ENCODE data around the gene MT1B.

The MT1B gene

DNA sequence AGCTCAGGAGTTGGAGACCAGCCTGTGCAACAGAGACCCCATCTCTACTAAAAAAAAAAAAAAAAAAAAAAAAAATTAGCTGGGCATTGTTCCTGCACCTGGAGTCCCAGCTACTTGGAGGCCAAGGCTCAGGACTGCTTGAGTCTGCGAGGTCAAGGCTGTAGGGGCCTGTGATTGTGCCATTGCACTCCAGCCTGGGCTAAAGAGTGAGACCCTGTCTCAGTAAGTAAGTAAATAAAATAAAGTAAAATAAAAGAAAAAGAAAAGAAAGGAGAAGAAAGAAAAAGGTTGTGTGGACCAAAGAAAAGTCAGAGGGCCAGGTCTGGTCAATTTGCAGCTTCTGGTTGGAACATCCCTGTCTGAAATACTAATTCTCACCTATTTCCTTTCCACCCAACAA lies 48.9 kb downstream of the MT1B start:
- Histone ChIP-seq H3K27me3 (ENCODE audit: insufficient read depth, low read length) (peaks cover 9% of the 10 kb centered on the region), H3K9me3 (ENCODE audit: low read length) (no peaks in the 10 kb centered on the region), H3K4me1 (ENCODE audit: insufficient read depth, low read length) (peaks cover 9% of the 10 kb centered on the region), H3K4me3 (ENCODE audit: low read length) (no peak overlapping the region), H2AFZ (ENCODE audit: low read depth, low read length) (no peak overlapping the region), H3K36me3 (ENCODE audit: insufficient read depth, low read length) (no peaks in the 10 kb centered on the region)

GRCh38 chr16:56701534-56701933 lies 49.8 kb downstream of the MT1B start:
- H2AFZ ChIP-seq (ENCODE audit: low read depth, low read length), result no peak overlapping the region
- no peaks in the 10 kb centered on the region for H3K36me3 ChIP-seq (ENCODE audit: insufficient read depth, low read length)
- no peak overlapping the region for H3K4me3 ChIP-seq (ENCODE audit: low read length)
- H3K9me3 ChIP-seq (ENCODE audit: low read length), result no peaks in the 10 kb centered on the region
- peaks cover 9% of the 10 kb centered on the region for H3K4me1 ChIP-seq (ENCODE audit: insufficient read depth, low read length)
- peaks cover 9% of the 10 kb centered on the region for H3K27me3 ChIP-seq (ENCODE audit: insufficient read depth, low read length)
